DND-41 (cell line): Measurements from ENCODE around the gene DENND5B.

Source experiments
- EZH2 ChIP-seq: IDR thresholded peaks from 3 replicates; pipeline ENCODE4 v1.6.1; 2012; ENCODE audit warnings: borderline replicate concordance, low read depth, mild to moderate bottlenecking, moderate library complexity, low read length, inconsistent platforms; ENCODE audit not compliant: severe bottlenecking
- TF ChIP-seq, protein P1 (sequence below): IDR thresholded peaks from 2 replicates; pipeline ENCODE4 v1.5.1; 2012; ENCODE audit warnings: borderline replicate concordance, low read length, moderate library complexity, mild to moderate bottlenecking; ENCODE audit not compliant: poor library complexity, severe bottlenecking; ENCODE audit errors: extremely low read depth

- TF ChIP-seq, protein P1, sequence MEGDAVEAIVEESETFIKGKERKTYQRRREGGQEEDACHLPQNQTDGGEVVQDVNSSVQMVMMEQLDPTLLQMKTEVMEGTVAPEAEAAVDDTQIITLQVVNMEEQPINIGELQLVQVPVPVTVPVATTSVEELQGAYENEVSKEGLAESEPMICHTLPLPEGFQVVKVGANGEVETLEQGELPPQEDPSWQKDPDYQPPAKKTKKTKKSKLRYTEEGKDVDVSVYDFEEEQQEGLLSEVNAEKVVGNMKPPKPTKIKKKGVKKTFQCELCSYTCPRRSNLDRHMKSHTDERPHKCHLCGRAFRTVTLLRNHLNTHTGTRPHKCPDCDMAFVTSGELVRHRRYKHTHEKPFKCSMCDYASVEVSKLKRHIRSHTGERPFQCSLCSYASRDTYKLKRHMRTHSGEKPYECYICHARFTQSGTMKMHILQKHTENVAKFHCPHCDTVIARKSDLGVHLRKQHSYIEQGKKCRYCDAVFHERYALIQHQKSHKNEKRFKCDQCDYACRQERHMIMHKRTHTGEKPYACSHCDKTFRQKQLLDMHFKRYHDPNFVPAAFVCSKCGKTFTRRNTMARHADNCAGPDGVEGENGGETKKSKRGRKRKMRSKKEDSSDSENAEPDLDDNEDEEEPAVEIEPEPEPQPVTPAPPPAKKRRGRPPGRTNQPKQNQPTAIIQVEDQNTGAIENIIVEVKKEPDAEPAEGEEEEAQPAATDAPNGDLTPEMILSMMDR: no peak
- TF ChIP-seq EZH2: no peak
Measured at GRCh38 chr12:31499567-31499966, 91.4 kb downstream of the DENND5B start.
